IPS-20b (cell line): ENCODE data around the gene RINT1.

ENCODE experiments used
- H3K27ac ChIP-seq: one replicate; pipeline ENCODE4 v1.5.1; 2013; ENCODE audit warnings: low read length
- H3K27me3 ChIP-seq: 2 replicates; pipeline ENCODE4 v1.6.1; 2013; ENCODE audit warnings: mild to moderate bottlenecking, low read length, inconsistent platforms; ENCODE audit not compliant: insufficient read depth
- H3K36me3 ChIP-seq: 2 replicates; pipeline ENCODE4 v1.6.1; 2013; ENCODE audit warnings: low read depth, mild to moderate bottlenecking, inconsistent platforms, low read length, moderate library complexity; ENCODE audit not compliant: insufficient read depth
- H3K4me1 ChIP-seq: 2 replicates; pipeline ENCODE4 v1.6.1; 2013; ENCODE audit warnings: mild to moderate bottlenecking, control low read depth, inconsistent platforms, low read length, moderate library complexity; ENCODE audit not compliant: insufficient read depth
- H3K4me3 ChIP-seq: 2 replicates; pipeline ENCODE4 v1.5.1; 2013; ENCODE audit warnings: mild to moderate bottlenecking, low read length, inconsistent platforms
- H3K9ac ChIP-seq: 2 replicates; pipeline ENCODE4 v1.6.1; 2013; ENCODE audit warnings: low read depth, mild to moderate bottlenecking, inconsistent platforms, low read length, moderate library complexity
- H3K9me3 ChIP-seq: 2 replicates; pipeline ENCODE4 v1.6.1; 2013; ENCODE audit warnings: mild to moderate bottlenecking, low read depth, low read length, inconsistent platforms; ENCODE audit not compliant: insufficient read depth

RINT1 gene

GRCh38 chr7:105602325-105603305, 70.6 kb downstream of the RINT1 start:
- H3K4me3 ChIP-seq, result no peak overlapping the region
- H3K27ac ChIP-seq, result no peak overlapping the region
- no peak overlapping the region for H3K9ac ChIP-seq
- H3K4me1 ChIP-seq, result peaks cover 6% of the 10 kb centered on the region; the same call in 1 of the 2 replicates
- H3K9me3 ChIP-seq, result no peaks in the 10 kb centered on the region
- no peaks in the 10 kb centered on the region for H3K27me3 ChIP-seq
- peaks cover 10% of the 10 kb centered on the region; the same call in 1 of the 2 replicates for H3K36me3 ChIP-seq

DNA sequence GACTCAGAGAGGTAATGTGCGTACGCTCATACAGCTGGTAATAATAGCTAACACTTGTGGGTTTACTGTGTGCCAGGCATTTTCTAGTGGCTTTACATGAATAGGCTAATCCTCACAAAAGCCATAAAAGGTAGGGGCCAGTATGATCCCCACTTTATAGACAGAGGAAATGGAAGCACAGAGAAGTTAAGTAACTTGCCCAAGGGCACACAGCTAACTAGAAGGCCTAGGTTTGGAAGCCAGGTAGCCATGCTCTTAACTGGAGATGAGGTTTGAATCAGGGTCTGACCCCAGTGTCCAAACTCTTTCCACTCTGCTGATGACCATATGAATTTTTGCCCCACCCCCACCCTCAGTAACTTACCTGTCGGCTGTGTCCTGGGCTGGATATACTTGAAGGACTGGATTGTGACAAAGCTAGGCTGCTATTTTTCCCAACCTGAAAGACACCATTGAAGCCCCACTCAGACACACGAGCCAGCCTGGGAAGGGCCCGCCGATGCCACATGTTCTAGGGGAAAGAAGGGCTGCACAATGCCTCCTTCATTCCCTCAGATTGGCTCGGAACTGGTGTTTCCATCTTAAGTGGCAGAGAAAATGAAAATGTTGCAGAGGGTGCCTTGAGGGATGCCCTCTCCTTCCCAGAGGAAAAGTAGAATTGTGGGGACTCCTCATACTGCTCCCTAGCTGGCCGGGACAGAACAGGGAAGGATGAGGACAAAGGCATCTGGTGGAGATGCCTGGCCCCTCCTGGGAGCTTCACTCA, 78.3 kb downstream of the RINT1 start:
- Histone ChIP-seq H3K27ac (no peak overlapping the region), H3K9ac (no peak overlapping the region), H3K9me3 (no peaks in the 10 kb centered on the region), H3K4me3 (no peak overlapping the region), H3K27me3 (no peaks in the 10 kb centered on the region), H3K36me3 (peaks cover 64% of the 10 kb centered on the region), H3K4me1 (no peaks in the 10 kb centered on the region)

- Histone ChIP-seq H3K9me3 (no peaks in the 10 kb centered on the region), H3K27me3 (no peaks in the 10 kb centered on the region), H3K4me3 (no peak overlapping the region), H3K27ac (no peak overlapping the region), H3K9ac (no peak overlapping the region), H3K36me3 (peaks cover 77% of the 10 kb centered on the region), H3K4me1 (no peaks in the 10 kb centered on the region)
These were observed 80.1 kb downstream of the RINT1 start for GRCh38 chr7:105611856-105612775.

- peaks cover 77% of the 10 kb centered on the region for H3K36me3 ChIP-seq
These were observed 80.8 kb downstream of the RINT1 start for GRCh38 chr7:105612806-105613205.

GRCh38 chr7:105613611-105614330, 81.8 kb downstream of the RINT1 start:
- no peak overlapping the region for H3K27ac ChIP-seq
- no peaks in the 10 kb centered on the region for H3K9me3 ChIP-seq
- H3K36me3 ChIP-seq, result peaks cover 79% of the 10 kb centered on the region
- H3K9ac ChIP-seq, result no peak overlapping the region
- H3K27me3 ChIP-seq, result no peaks in the 10 kb centered on the region
- no peak overlapping the region for H3K4me3 ChIP-seq
- H3K4me1 ChIP-seq, result no peaks in the 10 kb centered on the region

More at GRCh38 chr7:105612806-105613205, 80.8 kb downstream of the RINT1 start:
- no peaks in the 10 kb centered on the region for H3K9me3 ChIP-seq
- H3K27ac ChIP-seq, result no peak overlapping the region
- no peak overlapping the region for H3K4me3 ChIP-seq
- H3K9ac ChIP-seq, result no peak overlapping the region
- H3K27me3 ChIP-seq, result no peaks in the 10 kb centered on the region
- no peaks in the 10 kb centered on the region for H3K4me1 ChIP-seq

DNA sequence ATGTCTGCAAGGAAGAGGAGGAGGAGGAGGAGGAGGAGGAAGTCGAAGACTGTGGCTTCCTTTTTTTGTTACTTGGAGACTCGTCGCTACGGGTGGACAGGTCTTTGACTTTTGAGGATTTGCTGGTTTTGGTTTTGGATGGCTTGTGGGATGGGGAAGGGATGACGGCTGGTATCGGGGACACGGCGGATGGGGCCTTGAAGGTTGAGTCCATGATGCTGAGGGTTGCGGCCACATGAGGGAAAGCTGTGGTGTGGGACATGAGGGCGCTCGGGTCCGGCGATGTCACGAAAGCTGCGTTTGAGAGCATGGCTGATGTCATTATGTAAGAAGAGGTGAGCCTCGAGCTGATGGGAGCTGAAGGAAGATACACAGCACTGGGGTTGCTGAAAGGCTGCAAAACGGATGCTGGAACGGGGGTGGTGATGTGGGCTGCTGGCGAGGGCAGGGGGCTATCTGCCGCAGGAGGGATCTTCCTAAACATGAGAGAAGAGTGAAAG, 82.4 kb downstream of the RINT1 start:
- no peak overlapping the region for H3K4me3 ChIP-seq
- no peak overlapping the region for H3K27ac ChIP-seq
- H3K9me3 ChIP-seq, result no peaks in the 10 kb centered on the region
- no peak overlapping the region for H3K9ac ChIP-seq
- no peaks in the 10 kb centered on the region for H3K4me1 ChIP-seq
- peaks cover 81% of the 10 kb centered on the region for H3K36me3 ChIP-seq
- H3K27me3 ChIP-seq, result no peaks in the 10 kb centered on the region
